PC-3 (cell line): ENCODE data around the gene MAFB.

Source experiments
- CTCF ChIP-seq: fragments of 300-600 bp; sonication (generic); conservative IDR thresholded peaks from 2 replicates; pipeline ENCODE4 v1.5.1; 2017; ENCODE audit warnings: antibody characterized with exemption, low read depth, mild to moderate bottlenecking, low read length
- EZH2 ChIP-seq: fragments of 300-600 bp; sonication (generic); IDR thresholded peaks from one replicate; pipeline ENCODE4 v1.6.1; 2017; ENCODE audit warnings: antibody characterized with exemption, mild to moderate bottlenecking, low read length; ENCODE audit not compliant: unreplicated experiment
- EZH2phosphoT487 ChIP-seq: fragments of 300-600 bp; sonication (generic); IDR thresholded peaks from 2 replicates; pipeline ENCODE4 v1.6.1; 2018; ENCODE audit warnings: mild to moderate bottlenecking, antibody characterized with exemption, low read length, borderline replicate concordance

GRCh38 chr20:40640667-40641066 is 48.4 kb downstream of the MAFB start:
- TF ChIP-seq CTCF: no peak
- TF ChIP-seq EZH2: no peak
- TF ChIP-seq EZH2phosphoT487: no peak
